Upper lobe of left lung (tissue), 6 donors: ENCODE measurements around the gene NPIPA8. TPM values are rescaled to one million over a fixed set of nuclear protein-coding genes. Genes with fewer than 3 reads are reported as not detected.
A peak's percentile ranks its signal among the peaks of the same experiment; 100 is the strongest.
"Not testable (repeated sequence)": the region's sequence is repeated elsewhere in the genome, so short reads cannot be mapped to it uniquely, and the experiment has no call there.

Experiments
- ATAC-seq, 2 donors: fragments of 200-7000 bp; cut with Tn5 transposase; one replicate each; pipeline ENCODE4 v1.9.1; 2022; ENCODE audit warnings: mild to moderate bottlenecking in 2 of 2, moderate library complexity in 2 of 2; ENCODE audit not compliant: low FRiP score in 2 of 2
- DNase-seq, 2 donors: peaks; one replicate each; pipeline ENCODE4 v3.0.0-alpha.2; 2019 to 2020
- H3K27ac ChIP-seq, 4 donors: fragments of 200-600 bp; sonication (generic); one replicate each; pipeline ENCODE4 v1.5.1; 2016 to 2019
- H3K27me3 ChIP-seq, 4 donors: fragments of 200-600 bp; sonication (generic); one replicate each; pipeline ENCODE4 v1.5.1; 2017 to 2019
- H3K36me3 ChIP-seq, 4 donors: fragments of 200-600 bp; sonication (generic); one replicate each; pipeline ENCODE4 v1.5.1; 2016 to 2019
- H3K4me1 ChIP-seq, 4 donors: fragments of 200-600 bp; sonication (generic); one replicate each; pipeline ENCODE4 v1.5.1; 2018 to 2019
- H3K4me3 ChIP-seq, 4 donors: fragments of 200-600 bp; sonication (generic); one replicate each; pipeline ENCODE4 v1.5.1; 2017 to 2019; ENCODE audit warnings: mild to moderate bottlenecking in 2 of 4, moderate library complexity in 1 of 4
- H3K9me3 ChIP-seq, 4 donors: fragments of 200-600 bp; sonication (generic); one replicate each; pipeline ENCODE4 v1.5.1; 2018 to 2019
- WGBS, 2 donors: methylation state at CpG; one replicate each; pipeline ENCODE4 v1.1.5; 2017 to 2018; 5-methylcytosine and 5-hydroxymethylcytosine counted together
- total RNA-seq, 6 donors: library from RNA; depleted of rRNA in 4 of 6; stranded (reverse); fragments of >200 nt in 4 of 6; gene quantifications; one replicate each; pipeline versions ENCODE4 v1.1.0 to v1.2.1, GENCODE V29; 2016 to 2021
- donor health status: DM: no; HTN: no; CAD: no; lungs with moderate emphysema.
- donor health status: DM: no; HTN: yes; CAD: no; lungs with severe emphysema.

Gene NPIPA8
- total RNA-seq, 6 donors from 2014 or later = 0.54 to 11.5 (median 0.74) TPM; not detected in 3

- DNase-seq, ATAC-seq, H3K9me3 ChIP-seq, H3K36me3 ChIP-seq, H3K4me3 ChIP-seq, H3K27ac ChIP-seq, H3K4me1 ChIP-seq, H3K27me3 ChIP-seq: not testable (repeated sequence)
- no CpG with 5 or more reads among the region's 3 CpGs for WGBS, 2 donors
These were observed 29.3 kb downstream of the NPIPA8 start for GRCh38 chr16:18307241-18307640.

DNA sequence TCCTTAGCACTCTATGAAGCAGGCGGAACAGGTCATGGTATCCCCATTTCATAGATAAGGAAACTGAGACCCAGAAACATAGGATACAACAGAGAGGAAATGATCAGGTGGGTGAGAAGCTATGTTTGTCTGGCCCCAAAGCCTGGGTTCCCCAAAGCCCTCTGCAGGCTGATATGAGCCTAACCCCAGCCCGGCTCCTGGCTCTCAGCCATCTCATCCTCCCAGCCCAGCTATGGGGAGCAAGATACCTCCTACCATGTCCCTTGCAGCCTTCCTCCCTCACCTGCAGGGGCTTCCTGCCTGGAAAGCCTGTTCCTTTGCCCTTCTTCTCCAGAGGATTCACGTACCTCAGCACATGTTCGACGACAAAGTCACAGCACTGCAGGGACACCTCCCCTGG lies 30.5 kb downstream of the NPIPA8 start:
- H3K4me3 ChIP-seq = not testable (repeated sequence)
- peak in 1 of 2 donors; percentile 29 for ATAC-seq
- no CpG with 5 or more reads among the region's 5 CpGs for WGBS, 2 donors

GRCh38 chr16:18303059-18303706 lies 33.4 kb downstream of the NPIPA8 start:
- DNase-seq (peak in 1 of 2 donors; percentile 50), ATAC-seq (peak in 1 of 2 donors; percentile 5)
- H3K36me3 ChIP-seq, H3K4me1 ChIP-seq, H3K27me3 ChIP-seq, H3K27ac ChIP-seq, H3K9me3 ChIP-seq, H3K4me3 ChIP-seq: not testable (repeated sequence)
- WGBS, 2 donors = no CpG with 5 or more reads among the region's 15 CpGs

More for the DNA sequence above, 30.5 kb downstream of the NPIPA8 start:
- H3K4me1 ChIP-seq, H3K27me3 ChIP-seq, H3K9me3 ChIP-seq, H3K27ac ChIP-seq, DNase-seq, H3K36me3 ChIP-seq: not testable (repeated sequence)

DNA sequence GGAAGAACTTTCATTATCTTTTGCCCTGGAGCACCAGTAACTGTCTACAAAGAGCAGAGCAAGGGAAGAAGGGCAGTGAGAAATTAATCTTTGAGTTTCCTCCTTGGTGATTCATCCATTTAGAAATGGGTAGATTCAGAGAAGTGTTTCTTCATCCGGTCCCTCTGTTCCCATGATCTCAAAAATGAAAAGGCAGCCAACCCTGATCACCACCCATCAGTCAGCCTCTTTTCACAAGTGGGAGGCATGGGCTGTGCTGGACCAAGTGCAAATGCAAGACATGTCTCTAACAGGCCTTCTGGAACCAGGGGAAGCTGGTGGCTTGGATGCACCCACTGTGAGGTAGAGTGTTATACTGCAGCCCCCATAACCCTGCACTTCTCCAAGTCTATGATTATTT lies 38.8 kb downstream of the NPIPA8 start:
- peak in 1 of 2 donors; percentile 65 for ATAC-seq
- not testable (repeated sequence) for H3K27ac ChIP-seq, H3K9me3 ChIP-seq, H3K4me1 ChIP-seq, DNase-seq, H3K4me3 ChIP-seq, H3K36me3 ChIP-seq, H3K27me3 ChIP-seq
- WGBS, 2 donors = no CpG with 5 or more reads among the region's 1 CpG

DNA sequence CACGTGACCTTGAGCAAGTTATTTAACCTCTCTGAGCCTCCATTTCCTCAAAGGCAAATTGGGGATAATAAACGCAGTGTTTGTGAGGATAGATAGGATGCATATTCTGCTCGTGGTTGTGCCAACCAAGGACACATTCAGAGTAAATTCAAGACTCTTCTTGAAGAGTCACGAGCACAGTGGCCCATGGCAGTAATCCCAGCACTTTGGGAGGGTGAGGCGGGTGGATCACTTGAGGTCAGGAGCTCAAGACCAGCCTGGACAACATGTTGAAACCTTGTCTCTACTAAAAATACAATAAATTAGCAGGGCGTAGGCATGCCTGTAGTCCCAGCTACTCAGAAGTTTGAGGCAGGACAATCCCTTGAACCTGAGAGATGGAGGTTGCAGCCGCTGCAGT lies 39.6 kb downstream of the NPIPA8 start:
- not testable (repeated sequence) for H3K9me3 ChIP-seq, H3K27ac ChIP-seq, DNase-seq, ATAC-seq, H3K4me3 ChIP-seq, H3K27me3 ChIP-seq, H3K36me3 ChIP-seq, H3K4me1 ChIP-seq
- WGBS, 2 donors = no CpG with 5 or more reads among the region's 7 CpGs

DNA sequence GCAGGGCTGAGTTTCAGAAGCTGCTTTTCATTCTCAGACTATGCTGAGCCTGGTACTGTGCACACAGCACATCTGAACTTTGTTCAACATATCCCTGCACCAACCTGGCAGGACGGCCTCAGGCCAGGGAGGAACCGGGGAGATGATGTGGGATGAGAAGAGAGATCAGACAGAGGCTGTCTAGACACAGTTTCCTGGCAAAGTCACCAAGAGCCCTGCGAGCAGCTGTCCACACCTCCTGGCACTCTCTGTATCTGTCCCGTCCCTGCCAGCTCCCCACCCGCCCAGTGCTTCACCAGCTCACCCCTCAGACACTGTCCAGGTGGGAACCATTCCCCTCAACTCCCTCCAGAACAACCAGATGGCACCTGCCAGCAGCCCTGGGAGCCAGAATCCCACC lies 42.2 kb downstream of the NPIPA8 start:
- not testable (repeated sequence) for H3K36me3 ChIP-seq, H3K27me3 ChIP-seq, DNase-seq, H3K27ac ChIP-seq, H3K4me3 ChIP-seq, H3K4me1 ChIP-seq, H3K9me3 ChIP-seq
- peak in 1 of 2 donors; percentile 64 for ATAC-seq
- WGBS, 2 donors = no CpG with 5 or more reads among the region's 5 CpGs

DNA sequence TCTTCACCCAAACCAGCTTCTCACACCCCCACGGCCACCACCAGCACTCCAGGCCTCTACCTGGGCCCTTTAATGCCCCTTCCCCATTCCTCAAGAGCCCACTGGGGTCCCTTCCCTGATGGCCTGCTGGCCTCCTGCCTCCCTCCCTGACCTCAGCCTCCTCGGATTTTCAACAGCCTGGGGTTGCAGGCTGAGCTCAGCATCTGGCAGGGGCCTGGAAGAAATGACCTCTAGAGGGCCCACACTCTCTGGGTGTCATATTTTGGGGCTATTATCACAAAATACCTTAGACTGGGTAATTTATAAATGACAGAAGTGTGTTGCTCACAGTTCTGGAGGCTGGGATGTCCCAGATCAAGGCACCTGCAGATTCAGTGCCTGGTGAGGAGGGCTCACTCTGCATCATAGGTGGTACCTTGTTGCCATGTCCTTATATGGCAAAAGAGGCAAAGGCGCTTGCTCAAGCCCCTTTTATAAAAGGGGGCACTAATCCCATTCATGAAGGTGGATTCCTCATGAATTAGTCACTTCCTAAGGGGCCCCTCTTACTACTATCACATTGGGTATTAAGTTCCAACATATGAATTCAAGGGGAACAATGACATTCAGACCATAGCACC lies 43.1 kb downstream of the NPIPA8 start:
- not testable (repeated sequence) for H3K27me3 ChIP-seq, H3K27ac ChIP-seq, H3K4me3 ChIP-seq, ATAC-seq, H3K36me3 ChIP-seq, H3K9me3 ChIP-seq, H3K4me1 ChIP-seq, DNase-seq
- 40% methylated on average over 1 of the region's 3 CpGs; no CpG with 5 or more reads in 1 of the 2 donors for WGBS, 2 donors

GRCh38 chr16:18290959-18291358 lies 45.6 kb downstream of the NPIPA8 start:
- not testable (repeated sequence) for DNase-seq, ATAC-seq, H3K27ac ChIP-seq, H3K4me1 ChIP-seq, H3K36me3 ChIP-seq, H3K9me3 ChIP-seq, H3K27me3 ChIP-seq, H3K4me3 ChIP-seq
- WGBS, 2 donors = no CpG with 5 or more reads among the region's 2 CpGs

GRCh38 chr16:18286342-18286741 lies 50.2 kb downstream of the NPIPA8 start:
- not testable (repeated sequence) for H3K4me3 ChIP-seq, H3K27me3 ChIP-seq, H3K9me3 ChIP-seq, H3K27ac ChIP-seq, DNase-seq, H3K36me3 ChIP-seq, ATAC-seq, H3K4me1 ChIP-seq
- 86% methylated on average over 1 of the region's 1 CpG; no CpG with 5 or more reads in 1 of the 2 donors for WGBS, 2 donors

DNA sequence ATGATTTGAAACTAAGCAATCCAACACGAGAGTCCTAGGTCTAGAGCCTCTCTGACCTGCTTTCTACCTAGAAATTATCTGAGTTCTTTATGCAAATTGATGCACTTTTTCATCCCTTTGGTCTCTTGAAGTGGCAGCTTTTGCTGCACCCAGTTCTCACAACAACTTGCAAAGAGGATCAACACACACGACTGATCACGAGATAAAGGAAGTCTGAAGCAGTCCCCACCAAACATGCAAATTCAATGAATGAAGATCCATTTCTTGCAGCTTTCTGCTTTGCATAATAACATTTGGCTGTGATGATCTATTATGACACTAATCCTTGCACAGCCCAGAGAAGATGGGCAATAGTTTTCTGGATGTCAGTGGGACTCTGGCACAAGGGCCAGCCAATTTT lies 56.2 kb downstream of the NPIPA8 start:
- H3K4me3 ChIP-seq, DNase-seq, H3K36me3 ChIP-seq, H3K9me3 ChIP-seq, H3K4me1 ChIP-seq, H3K27me3 ChIP-seq, ATAC-seq, H3K27ac ChIP-seq: not testable (repeated sequence)
- WGBS, 2 donors = no CpG with 5 or more reads among the region's 3 CpGs

DNA sequence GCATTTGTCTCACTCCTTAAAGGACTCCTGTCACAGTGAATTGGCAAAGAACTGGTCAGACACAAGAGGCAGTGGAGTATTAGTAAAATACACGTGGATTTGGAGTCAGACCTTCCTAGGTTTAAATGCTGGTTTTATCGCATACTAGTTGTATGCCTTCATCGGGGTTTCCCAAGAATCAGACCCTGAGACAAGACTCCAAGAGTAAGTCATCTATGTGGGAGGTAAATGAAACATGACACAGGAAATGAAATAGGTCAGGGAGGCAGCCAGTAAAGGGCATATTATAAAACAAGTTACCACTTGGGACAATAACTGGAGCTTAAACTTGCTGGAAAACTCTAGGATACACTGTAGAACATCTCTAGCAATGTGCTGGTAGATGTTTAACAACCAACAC lies 59.8 kb downstream of the NPIPA8 start:
- not testable (repeated sequence) for H3K4me1 ChIP-seq, ATAC-seq, H3K36me3 ChIP-seq, H3K9me3 ChIP-seq, H3K4me3 ChIP-seq, H3K27ac ChIP-seq, DNase-seq, H3K27me3 ChIP-seq
- WGBS, 2 donors = 55% methylated on average over 2 of the region's 3 CpGs; no CpG with 5 or more reads in 1 of the 2 donors

- not testable (repeated sequence) for H3K4me3 ChIP-seq, ATAC-seq, H3K27ac ChIP-seq, H3K36me3 ChIP-seq, H3K4me1 ChIP-seq, H3K27me3 ChIP-seq, H3K9me3 ChIP-seq, DNase-seq
- 69% methylated on average over 2 of the region's 2 CpGs; no CpG with 5 or more reads in 1 of the 2 donors for WGBS, 2 donors
These were observed 66.4 kb downstream of the NPIPA8 start for GRCh38 chr16:18270171-18270570.
